Measurements from ENCODE around the gene PLEKHM3.

DNA sequence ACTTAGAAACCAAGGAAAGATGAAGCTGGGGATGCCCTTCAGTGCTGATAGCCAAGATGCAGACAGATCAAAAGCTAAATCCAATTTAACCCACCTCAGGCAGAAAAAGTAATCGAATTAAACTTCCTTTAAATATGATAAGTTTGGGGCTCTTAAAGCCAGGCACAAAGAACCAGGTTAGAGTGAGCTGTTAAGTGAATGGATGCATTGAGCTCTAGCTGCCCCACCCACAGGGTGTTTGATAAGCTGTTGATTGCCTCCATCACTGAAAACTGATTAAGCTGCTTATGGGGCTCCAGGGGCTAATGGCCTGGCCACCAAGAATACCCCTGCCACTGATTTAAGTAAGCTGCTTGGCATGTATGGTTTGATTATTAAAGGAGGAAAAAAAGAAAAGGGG is 119.8 kb downstream of the PLEKHM3 start:
- TF ChIP-seq, protein P1, sequence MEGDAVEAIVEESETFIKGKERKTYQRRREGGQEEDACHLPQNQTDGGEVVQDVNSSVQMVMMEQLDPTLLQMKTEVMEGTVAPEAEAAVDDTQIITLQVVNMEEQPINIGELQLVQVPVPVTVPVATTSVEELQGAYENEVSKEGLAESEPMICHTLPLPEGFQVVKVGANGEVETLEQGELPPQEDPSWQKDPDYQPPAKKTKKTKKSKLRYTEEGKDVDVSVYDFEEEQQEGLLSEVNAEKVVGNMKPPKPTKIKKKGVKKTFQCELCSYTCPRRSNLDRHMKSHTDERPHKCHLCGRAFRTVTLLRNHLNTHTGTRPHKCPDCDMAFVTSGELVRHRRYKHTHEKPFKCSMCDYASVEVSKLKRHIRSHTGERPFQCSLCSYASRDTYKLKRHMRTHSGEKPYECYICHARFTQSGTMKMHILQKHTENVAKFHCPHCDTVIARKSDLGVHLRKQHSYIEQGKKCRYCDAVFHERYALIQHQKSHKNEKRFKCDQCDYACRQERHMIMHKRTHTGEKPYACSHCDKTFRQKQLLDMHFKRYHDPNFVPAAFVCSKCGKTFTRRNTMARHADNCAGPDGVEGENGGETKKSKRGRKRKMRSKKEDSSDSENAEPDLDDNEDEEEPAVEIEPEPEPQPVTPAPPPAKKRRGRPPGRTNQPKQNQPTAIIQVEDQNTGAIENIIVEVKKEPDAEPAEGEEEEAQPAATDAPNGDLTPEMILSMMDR (IDR thresholded peaks at IDR 0.05), result no peak
- no peak for TF ChIP-seq EZH2 (IDR thresholded peaks at IDR 0.05)
- TF ChIP-seq EZH2phosphoT487 (IDR thresholded peaks at IDR 0.05), result peak; percentile 61
